Vagina (tissue), 2 donors: ENCODE results near the gene IFIT3.

Experiments used
- POLR2AphosphoS5 ChIP-seq, 2 donors: sonication (generic); formaldehyde crosslinking; IDR thresholded peaks; one replicate each; pipeline ENCODE4 v1.9.0; 2017; ENCODE audit warnings: antibody characterized with exemption in 2 of 2, mild to moderate bottlenecking in 2 of 2, low read depth in 1 of 2; ENCODE audit not compliant: insufficient read depth in 1 of 2
- TF ChIP-seq, protein P1 (sequence below), 3 experiments: fragments of 450-650 bp in 2 of 3; fragments of 200-600 bp in 1 of 3; sonication (generic) in 1 of 3; IDR thresholded peaks; one replicate each; pipeline ENCODE4 v1.5.1; 2017 to 2019; ENCODE audit warnings: antibody characterized with exemption in 3 of 3, mild to moderate bottlenecking in 2 of 3, moderate library complexity in 2 of 3

DNA sequence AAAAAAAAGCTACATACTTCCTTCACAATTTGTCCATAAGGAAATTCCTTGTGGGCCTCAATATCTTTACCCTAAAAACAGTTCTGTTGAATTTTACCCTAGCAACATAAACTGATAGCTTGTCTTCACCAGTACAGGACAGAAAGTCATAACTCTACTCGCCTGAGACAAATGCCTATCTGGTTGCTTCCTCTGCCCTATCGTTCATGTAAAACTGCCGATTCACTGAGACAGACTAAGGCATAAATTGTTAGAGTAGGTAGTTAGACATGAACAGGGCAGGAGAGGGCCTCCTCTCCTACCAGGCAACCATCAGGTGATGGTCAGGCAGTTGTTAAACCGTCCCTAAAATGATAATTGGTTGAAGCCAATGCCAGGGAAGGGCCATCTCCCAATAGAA lies 25.0 kb downstream of the IFIT3 start:
- TF ChIP-seq, protein P1, sequence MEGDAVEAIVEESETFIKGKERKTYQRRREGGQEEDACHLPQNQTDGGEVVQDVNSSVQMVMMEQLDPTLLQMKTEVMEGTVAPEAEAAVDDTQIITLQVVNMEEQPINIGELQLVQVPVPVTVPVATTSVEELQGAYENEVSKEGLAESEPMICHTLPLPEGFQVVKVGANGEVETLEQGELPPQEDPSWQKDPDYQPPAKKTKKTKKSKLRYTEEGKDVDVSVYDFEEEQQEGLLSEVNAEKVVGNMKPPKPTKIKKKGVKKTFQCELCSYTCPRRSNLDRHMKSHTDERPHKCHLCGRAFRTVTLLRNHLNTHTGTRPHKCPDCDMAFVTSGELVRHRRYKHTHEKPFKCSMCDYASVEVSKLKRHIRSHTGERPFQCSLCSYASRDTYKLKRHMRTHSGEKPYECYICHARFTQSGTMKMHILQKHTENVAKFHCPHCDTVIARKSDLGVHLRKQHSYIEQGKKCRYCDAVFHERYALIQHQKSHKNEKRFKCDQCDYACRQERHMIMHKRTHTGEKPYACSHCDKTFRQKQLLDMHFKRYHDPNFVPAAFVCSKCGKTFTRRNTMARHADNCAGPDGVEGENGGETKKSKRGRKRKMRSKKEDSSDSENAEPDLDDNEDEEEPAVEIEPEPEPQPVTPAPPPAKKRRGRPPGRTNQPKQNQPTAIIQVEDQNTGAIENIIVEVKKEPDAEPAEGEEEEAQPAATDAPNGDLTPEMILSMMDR (IDR thresholded peaks at IDR 0.05) = no peak
- TF ChIP-seq POLR2AphosphoS5 (IDR thresholded peaks at IDR 0.05; ENCODE audit: insufficient read depth in 1 of 2, low read depth in 1 of 2) = no peak
